Stimulated activated CD8-positive, alpha-beta memory T cell treated with anti-CD3 and anti-CD28 coated beads, Interleukin-15, amount 100 ng/mL, for 4 hours (primary cell): ENCODE measurements around the gene CFAP61.
"Not testable (repeated sequence)": the region's sequence is repeated elsewhere in the genome, so short reads cannot be mapped to it uniquely, and the experiment has no call there.

Source experiments
- DNase-seq, 2 donors: peaks; one replicate each; pipeline ENCODE4 v3.0.0-alpha.2; 2020; ENCODE audit warnings: low read depth in 2 of 2

Gene CFAP61

DNA sequence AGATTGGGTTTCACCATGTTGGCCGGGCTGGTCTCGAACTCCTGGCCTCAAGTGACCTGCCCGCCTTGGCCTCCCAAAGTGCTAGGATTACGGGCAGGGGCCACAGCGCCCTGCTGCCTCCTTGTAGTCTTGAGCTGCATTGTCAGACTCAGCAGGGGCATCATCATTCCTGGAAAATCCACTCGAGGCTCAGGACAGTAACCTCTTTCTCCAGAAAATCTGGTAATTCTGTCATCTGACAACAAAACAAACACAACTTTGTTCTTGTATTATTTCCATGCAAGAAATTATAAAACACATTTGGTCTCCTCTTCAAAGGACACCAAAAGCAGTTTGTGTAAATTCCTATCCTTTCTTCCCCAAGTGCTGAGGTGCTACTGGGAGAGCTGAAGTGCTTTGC is 178.4 kb downstream of the CFAP61 start:
- no peak for DNase-seq

DNA sequence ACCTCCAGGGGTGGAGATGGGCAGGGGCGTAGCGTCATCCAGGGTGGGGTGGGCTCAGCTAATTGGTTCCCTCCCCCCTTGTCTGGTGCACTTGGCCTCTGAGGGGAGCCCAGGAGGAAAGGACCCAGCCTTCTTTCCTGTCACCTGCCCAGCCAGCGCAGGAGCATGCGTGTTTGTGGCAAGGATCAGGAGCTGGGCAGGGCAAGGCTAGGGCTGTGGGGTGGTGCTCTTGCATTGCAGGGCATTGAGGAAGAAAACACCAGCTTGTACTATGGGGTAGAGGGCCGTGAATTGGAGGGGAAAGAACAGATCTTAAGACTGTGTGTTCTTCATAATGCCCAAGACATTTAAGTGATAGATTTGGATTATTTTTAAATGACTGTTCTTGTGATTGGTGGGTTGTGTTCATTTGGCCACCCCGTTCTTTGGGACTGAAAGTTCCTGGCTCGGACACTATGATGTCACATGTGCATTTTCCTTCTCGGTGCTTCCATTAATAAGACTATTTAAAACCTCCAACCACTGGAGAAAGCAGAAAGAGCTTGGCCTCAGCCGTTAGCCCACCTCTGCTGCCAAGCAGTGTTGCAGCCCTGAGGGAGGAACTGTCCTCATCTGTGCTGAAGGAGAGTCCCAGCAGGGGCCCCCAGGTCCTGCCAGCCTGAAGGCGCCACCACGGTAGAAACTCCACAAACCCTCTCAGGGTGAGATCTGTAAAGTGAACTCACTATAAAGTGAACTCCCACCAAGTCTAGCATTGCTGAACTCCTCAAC is 179.4 kb downstream of the CFAP61 start:
- DNase-seq, result no peak

DNA sequence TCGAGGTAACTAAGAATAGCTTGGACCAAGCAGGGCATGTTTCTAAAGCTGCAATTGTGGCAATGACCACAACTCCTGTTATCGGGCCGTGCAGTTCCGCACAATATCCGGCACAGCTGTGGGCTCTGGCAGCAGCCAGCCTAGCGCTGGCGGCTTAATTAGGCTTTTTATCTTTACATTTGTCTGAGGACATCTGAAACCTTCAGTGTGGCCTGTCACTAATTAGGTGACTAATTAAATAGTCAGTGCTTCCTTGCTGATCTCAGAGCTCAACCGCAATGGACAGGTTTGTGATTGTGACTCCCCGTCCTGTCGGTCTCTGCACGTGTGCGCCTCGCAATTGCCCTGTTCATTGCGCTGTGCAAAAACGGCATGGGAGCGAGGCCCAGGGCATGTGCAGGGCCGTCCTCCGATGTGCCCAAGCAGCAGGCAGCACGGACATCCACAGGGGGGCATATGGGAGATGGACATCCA is 180.7 kb downstream of the CFAP61 start:
- no peak for DNase-seq

DNA sequence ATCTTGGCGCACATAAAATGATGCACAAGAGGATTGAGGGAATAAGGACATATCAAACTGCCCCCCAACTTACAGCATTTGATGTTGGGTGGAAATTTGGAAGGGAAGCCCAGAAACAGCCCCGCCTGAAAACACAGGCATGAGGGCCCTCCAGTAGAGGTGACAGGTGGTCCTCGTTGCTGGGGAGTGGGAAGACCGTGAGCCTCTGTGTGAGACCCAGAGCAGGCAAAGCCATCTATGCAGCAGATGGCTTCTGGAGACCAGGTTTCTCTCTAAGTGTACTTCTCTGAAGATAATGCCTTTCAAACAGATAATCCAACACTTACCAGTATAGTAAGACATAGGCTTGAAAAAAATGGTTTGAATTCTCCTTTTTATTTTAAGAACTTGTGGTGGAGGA is 183.3 kb downstream of the CFAP61 start:
- no peak for DNase-seq

DNA sequence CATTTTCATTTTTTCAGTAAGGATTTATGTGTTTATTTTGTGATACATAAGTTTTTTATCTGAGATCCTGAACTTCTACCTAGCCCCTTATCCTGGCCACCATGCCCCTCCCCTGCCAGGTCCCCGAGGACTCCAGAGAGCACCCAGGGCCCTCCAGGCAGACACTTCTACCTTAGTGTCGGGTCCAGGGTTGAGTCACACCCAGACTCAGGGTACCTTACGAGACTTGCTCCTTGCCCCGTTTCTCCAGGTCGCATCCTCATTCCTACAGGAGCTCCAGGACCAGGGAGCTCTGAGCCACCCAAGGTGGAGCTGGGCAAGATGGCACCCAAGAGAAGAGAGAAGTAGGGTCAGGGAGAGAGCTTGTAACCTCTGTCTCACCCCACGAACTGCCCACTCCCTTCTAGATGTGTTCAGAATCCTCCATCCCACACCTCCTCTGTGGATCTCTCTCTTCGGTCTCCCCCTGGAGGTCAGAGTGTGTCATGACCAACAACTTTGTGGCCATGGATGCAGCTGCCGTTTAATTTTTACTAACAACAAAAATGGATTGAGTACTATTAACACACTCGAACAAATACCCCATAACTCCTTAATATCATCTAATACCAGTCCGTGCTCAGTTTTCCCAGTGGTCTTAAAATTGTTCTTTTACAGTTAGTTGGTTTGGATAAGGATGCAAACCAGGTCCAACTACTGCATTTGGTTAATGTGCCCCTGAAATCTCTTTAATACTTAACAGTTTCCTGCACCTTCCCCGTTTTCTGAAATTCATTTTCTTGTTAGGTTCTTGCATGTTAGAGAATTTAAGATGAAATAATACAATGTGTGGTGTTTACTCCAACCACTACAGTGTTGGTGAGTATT is 185.0 kb downstream of the CFAP61 start:
- DNase-seq, result no peak

DNA sequence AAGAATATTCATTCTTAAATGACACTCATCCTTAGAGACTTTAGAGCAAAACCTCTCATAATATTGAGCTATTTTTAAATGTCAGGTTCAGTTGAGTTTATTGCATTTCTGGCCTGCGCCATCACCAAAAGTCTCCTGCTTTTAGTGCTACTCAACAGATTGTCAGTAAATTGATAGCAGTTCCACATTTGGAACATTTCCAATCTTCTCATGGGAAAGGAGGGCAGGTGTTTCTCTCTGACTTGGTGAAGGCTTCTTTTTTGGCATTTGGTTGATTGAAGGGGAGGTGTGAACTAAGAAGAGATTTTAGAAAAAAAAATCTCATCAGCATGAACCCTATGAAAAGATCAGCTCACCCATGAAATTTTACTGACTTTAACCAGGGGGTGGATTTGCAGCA is 189.6 kb downstream of the CFAP61 start:
- no peak for DNase-seq

DNA sequence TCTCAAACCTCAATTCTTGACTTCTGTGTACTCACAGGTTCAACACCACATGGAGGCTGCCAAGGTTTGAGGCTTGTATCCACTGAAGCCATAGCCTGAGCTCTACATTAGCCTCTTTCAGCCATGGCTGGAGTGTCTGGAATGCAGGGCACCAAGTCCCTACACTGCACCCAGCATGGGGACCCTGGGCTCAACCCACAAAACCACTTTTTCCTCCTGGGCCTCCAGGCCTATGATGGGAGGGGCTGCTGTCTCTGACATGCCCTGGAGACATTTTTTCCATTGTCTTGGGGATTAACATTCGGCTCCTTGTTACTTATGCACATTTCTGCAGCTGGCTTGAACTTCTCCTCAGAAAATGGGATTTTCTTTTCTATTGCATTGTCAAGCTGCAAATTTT is 192.1 kb downstream of the CFAP61 start:
- DNase-seq, result not testable (repeated sequence)

DNA sequence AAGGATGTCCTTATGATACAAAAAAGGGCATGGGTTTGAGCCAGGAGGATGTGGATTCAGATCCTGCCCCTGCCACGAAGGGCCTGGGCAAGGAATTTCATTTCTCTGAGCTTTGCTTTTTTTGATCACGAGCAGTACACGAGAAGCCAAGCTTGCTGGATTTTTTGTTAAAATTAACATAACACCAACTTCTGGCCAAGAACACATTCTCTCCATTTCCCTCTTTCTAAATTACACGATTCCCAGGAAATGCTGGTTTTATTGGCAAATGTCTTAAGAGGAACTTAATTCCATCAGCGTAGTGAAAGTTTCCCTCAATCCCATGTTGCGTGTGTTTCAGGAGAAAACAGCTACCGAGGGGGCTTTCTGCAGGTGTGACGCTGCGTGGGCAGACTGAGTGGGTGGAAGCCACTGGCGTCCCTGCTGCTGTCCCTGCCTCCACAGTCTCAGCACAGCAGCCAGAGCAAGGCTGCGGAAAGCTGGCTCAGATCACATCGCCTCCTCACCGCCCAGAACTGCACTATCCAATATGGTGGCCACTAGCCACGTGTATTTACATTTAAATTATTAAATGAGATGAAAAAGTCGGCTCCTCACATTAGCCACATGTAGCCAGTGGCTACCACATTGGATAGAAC is 194.8 kb downstream of the CFAP61 start:
- DNase-seq, result no peak

DNA sequence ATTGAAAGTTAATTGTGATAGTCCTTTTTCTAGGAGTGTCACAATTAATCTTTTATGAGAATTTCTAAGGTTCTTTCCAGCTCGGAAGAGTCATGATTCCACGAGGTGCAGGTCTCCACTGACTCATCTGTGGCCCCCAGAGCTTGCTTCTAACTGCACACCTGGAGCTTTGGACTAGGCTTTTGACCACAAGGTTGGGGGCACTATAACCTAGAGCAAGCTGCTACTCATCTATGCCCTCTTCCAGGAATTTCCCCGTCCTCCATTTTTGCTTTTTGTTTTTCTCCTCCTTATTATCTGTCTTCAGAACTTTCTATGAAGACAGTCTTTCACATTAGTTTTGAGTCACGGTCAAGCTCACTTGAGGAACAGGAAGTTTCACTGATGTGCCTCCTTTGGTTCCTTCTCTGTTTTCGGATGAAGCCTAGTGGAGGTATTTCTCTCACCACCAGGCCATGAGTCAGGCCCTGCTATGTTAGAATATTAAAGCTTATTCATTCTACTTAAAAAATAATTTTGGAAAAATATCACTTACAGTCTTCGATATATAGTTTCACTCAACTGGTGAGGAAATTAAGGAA is 196.4 kb downstream of the CFAP61 start:
- no peak for DNase-seq

DNA sequence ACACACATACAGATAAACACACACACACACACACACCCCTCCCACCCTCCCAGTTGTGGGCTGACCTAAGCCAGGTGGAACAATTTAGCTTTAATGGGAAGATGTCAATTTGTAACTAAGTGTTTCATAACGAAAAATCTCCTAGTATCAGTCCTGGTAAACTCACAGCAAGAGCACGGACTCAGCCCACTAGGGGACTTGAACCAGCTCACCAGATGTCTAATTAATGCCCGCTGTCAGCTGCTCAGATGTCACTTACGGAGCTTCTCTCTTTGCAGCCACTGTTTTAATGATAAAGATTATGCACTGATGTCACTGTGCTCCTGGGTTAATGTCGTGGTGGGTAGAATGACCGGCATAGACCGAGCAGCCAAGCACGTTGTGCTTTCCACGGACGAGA is 199.0 kb downstream of the CFAP61 start:
- no peak for DNase-seq

DNA sequence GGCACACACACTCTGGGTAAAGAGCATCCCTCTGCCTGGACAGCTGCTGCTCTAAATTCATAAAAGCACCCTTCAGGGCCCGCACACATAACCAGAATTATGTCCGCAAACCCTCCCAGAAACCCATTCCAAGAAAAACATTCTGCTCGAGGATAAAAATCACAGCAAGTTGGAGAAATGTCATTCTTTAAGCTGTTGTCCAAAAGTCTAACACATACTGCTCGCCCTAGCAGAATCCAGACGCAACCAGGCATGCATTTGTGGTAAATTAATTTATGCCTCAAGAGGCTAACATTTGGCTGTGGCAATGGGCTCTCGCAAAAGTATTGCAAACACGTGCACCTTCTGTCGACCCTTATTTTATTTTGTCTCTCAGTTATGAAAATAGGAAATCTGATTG is 199.5 kb downstream of the CFAP61 start:
- no peak for DNase-seq

DNA sequence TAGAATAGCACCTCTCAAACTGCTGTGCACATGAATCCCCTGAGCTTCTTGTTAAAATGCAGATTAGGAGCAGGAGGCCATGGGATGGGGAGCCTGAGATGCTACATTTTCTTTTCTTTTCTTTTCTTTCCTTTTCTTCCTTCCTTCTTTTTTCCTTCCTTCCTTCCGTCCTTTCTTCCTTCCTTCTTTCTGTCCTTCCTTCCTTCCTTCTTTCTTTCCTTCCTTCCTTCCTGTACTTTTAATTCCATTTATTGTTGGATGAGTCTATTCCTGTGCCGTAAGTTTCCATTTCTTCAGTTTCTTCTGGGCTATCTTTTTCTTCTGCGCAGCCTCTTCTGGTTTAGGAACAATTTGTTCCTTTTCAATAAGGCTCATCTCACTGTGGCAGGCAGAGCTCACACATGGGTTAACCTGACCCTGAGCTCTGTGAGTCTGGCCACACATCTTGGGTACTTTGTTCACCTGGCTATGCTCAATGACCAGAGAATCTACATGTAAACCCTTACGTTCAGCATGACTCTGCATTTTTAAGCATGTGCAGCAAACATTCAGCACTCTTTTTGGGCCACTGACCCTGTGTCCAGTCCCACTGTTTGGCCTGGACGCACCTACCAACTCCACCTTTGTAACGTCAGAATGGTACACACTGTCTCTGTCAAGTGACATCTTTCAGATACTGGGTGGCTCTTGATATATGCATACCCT is 200.9 kb downstream of the CFAP61 start:
- DNase-seq, result no peak

DNA sequence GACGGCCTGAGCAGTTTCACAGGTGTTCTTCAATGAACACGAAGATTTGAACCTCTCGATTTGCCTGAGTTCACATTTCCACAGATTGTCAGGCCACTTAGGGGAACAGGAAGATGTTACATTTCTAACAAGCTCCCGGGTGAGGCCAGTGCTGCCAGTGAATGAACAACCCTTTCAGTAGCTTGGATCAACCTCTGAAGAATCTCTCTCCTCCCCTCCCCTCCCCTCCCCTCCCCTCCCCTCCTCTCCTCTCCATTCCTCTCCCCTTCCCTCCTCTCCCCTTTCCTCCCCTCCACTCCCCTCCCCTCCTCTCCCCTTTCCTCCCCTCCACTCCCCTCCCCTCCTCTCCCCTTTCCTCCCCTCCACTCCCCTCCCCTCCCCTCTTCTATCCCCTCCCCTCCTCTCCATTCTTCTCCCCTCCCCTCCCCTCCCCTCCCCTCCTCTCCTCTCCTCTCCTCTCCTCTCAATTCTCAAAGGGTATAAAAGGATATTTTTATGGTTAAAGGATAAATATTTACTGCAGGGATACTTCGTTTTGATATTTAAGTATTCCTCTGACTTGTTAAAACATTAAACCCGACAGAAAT is 201.5 kb downstream of the CFAP61 start:
- DNase-seq, result no peak

DNA sequence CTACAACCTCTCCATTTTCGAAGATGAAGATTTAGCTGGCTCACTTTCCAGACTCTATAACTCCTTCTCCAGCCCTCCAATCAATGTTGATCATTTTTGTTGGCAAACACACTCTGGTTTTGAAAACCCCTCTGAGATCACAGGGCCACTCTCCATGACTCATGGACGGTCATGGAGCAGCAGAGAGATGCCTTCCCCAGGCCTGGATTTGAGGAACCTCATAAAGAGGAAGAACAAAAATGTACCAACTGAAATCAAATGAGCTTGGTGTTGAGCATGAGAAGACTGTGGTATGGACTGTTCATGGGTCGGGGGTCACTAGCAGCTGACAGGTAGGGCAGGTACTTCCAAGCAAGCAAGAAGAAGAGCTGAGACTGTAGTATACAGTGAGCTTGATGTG is 202.8 kb downstream of the CFAP61 start:
- DNase-seq, result no peak

DNA sequence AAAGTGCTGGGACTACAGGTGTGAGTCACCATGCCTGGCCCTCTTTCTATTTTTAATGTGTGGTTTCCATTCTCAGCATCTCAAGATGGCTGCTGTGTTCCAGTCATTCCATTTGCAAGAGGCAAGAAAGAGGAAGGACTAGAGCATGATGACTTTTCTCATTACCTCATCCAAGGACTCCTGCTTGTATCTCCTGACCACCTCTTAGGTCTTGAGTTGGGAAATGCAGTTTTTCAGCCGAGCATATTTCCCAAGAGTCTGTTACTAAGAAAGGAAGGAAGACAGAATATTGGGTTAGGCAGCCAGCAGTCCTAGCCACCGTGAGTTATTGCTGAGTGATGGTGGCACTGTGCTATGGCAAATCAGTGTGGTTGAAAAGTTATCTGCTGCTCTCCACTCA is 207.2 kb downstream of the CFAP61 start:
- no peak for DNase-seq

DNA sequence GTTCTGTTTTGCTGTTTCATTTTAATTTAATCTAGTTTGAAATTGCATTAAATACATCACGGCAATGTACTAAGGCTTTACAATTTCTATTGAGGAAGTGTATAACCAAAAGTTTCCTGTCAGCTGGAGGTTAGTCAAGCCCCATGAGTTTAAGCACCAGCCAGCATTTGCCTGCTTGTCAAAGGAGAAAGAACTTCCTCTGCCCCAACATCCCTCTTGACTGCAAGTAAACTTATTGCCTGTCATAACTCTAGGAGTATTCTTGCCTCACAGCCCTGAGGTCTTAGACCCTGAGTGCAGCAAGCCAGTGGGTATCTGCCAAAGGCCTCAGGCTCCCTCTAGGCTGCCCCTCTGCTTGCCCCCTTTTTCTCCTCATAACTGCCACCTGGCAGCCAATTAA is 208.8 kb downstream of the CFAP61 start:
- DNase-seq, result no peak

DNA sequence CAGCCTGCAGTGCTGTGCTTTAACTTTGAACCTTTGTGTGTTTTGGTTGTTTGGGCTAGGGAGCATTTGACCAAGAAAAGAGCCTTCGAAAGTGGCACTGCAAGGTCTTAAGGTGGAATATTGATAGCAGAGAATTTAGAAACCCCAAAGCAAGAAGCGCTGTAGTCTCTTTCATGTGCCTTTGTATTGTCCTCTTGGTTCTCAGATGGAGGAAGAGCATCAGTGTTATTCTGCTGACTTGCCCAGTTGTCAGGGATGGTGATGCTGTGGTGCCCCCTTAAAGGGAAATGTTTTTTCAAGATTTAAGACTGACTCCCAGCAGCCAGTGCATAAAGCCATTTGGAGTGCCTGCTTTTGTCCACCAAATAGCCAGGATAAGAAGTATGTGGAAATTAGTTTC is 212.9 kb downstream of the CFAP61 start:
- DNase-seq, result no peak

DNA sequence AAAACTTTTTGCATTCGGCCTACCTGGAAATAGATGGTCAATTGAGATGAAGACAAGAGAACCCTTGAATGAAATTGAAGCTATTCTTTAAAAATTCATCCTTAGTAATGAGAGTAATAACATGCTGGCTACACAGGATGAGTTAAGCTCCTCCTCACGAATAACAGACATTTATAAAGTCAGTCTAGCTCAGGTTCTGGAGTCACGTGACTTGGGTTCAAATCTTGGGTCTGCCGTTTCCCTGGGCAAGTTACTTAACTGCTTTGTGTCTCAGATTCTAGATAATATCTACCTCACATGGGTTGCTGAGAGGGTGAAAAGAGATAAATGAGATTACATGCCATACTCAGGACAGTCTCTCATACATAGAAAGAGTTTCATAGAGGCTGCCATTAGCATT is 214.2 kb downstream of the CFAP61 start:
- DNase-seq, result no peak

DNA sequence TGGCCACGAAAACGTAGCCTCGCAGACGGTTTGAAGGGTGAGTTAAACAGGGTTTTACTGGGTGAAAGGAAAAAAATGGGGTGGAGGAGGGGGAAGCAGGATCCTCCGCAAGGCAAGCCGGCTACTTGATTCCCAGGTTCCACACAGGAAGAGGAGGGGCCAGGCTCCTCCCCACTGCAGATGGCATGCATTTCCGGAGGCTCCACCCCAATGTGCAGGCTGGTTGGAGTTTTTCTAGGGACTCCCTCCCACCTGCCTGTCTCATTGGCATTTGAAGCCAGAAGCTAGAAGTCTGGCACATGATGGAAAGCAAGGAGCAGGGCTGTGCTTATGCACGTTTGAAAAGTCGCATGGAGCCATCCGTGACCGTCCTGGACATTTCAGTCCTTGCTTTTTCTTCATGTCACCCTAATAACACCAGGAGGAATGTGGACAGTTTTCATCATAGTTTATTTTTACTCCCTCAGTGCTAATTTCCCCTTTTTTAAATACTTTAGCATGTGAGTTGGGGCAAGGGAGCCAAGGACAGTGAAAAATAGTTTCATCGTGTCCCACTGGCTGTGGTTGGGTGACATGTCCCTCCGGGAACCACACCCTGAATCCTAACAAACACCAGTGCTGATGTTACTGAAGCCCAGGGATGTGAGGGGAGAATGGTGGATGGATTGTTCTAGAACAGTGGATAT is 215.5 kb downstream of the CFAP61 start:
- DNase-seq, result no peak

DNA sequence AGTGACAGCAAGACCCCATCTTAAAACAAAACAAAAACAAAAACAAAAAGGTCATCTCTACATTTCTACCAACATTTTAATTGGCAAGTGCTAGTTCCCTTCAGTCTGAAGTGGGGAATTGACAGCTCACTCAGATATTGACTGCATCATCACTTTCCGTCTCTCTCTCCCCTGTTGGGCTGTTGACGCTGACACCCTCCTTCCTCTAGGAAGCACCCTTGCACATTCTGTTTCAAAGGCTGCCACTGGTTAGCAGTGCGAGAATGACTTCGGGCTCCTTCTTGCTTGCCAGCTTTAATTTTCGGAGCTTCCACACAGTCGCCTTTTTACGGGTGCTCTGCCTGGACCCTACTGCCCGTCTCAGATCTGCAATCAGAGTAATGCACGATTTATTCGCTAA is 218.9 kb downstream of the CFAP61 start:
- no peak for DNase-seq

DNA sequence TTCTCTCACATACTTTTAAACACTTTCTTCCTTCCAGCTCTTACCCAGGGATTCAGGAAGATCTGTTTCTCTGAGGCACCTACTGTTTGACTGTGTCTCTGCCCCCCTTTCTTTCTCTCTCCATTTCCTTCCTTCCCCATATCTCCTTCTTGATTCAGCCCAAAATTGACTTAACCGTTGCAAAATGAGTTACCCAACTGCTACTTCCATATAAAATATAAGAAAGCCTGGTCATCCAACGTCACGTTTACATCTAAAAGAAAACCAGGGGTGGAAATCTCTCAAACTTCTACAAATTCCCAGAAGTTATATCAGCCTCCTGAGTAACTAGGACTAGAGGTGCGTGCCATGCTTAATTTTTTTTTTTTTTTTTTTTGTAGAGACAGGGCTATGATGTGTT is 220.4 kb downstream of the CFAP61 start:
- no peak for DNase-seq
